Vagina (tissue), 2 donors: ENCODE measurements around the gene MED12L.

Source experiments
- CTCF ChIP-seq, 3 experiments: fragments of 450-650 bp in 2 of 3; fragments of 200-600 bp in 1 of 3; sonication (generic) in 1 of 3; IDR thresholded peaks; one replicate each; pipeline ENCODE4 v1.5.1; 2017 to 2019; ENCODE audit warnings: antibody characterized with exemption in 3 of 3, mild to moderate bottlenecking in 2 of 3, moderate library complexity in 2 of 3
- POLR2A ChIP-seq, 2 donors: fragments of 450-650 bp; IDR thresholded peaks; one replicate each; pipeline ENCODE4 v1.6.1; 2017; ENCODE audit warnings: antibody characterized with exemption in 2 of 2, mild to moderate bottlenecking in 2 of 2, moderate library complexity in 2 of 2
- POLR2AphosphoS5 ChIP-seq, 2 donors: sonication (generic); formaldehyde crosslinking; IDR thresholded peaks; one replicate each; pipeline ENCODE4 v1.9.0; 2017; ENCODE audit warnings: antibody characterized with exemption in 2 of 2, mild to moderate bottlenecking in 2 of 2, low read depth in 1 of 2; ENCODE audit not compliant: insufficient read depth in 1 of 2

DNA sequence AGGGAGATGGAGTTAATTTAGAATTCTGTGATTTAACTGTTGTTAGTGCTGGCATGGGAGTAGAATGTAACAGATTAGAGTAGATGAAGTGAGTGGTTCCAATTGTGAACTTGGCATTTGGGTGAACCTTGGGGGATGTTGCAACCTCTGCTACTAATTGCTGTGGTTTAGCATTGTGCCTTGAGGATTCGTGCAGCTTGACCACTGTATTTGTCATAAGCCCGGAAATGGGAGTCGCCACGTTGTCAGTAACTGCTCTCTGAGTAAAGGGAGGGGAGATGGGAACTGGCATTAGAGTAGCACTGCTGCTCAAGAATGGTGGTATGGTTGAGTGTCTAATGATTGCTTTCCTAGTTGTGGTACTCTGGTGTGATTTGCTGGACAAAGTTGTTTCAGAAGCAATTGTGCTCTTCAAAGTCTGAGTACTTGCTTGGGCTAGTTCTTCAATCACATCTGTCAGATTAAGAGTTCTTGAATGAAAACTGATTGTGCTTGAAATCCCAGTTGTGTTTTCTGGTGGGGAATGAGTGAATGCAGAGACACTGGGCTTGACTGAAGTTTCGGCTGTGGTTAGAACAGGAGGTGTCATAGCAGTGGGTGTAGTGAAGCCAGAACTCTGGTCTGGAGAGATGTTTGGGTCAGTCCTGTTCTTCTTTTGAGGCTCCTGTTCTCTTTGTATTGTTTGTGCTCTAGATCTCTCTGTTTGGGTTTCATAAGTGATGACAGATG is 360.0 kb downstream of the MED12L start:
- TF ChIP-seq CTCF (IDR thresholded peaks at IDR 0.05): no peak
- no peak for TF ChIP-seq POLR2A (IDR thresholded peaks at IDR 0.05)
- TF ChIP-seq POLR2AphosphoS5 (IDR thresholded peaks at IDR 0.05; ENCODE audit: insufficient read depth in 1 of 2, low read depth in 1 of 2): no peak
